Bronchial epithelial cell (primary cell): ENCODE data around the gene CHCHD4. TPM values are rescaled to one million over a fixed set of nuclear protein-coding genes. Genes with fewer than 3 reads are reported as not detected.
A peak's percentile ranks its signal among the peaks of the same experiment; 100 is the strongest.

ENCODE experiments used
- DNase-seq: peaks from one replicate; pipeline ENCODE4 v3.0.0-alpha.2; 2010; ENCODE audit warnings: low read depth
- FAIRE-seq: peaks from 2 replicates; lab custom pipeline; 2011; peaks lifted over from hg19 to GRCh38; lab: Jason Lieb, UNC
- H3K27me3 ChIP-seq: 2 replicates; pipeline ENCODE4 v1.5.1; 2011; ENCODE audit warnings: low read length; ENCODE audit not compliant: control insufficient read depth, insufficient read depth
- H3K36me3 ChIP-seq: 2 replicates; pipeline ENCODE4 v1.5.1; 2011; ENCODE audit warnings: low read length; ENCODE audit not compliant: control insufficient read depth, insufficient read depth
- H3K4me3 ChIP-seq: 2 replicates; pipeline ENCODE4 v1.5.1; 2011; ENCODE audit warnings: mild to moderate bottlenecking, low read depth, low read length, control low read depth
- CTCF ChIP-seq: IDR thresholded peaks from 2 replicates; pipeline ENCODE4 v1.5.1; 2011; ENCODE audit warnings: mild to moderate bottlenecking, moderate library complexity, low read length, control low read depth, inconsistent platforms; ENCODE audit not compliant: insufficient read depth, severe bottlenecking
- total RNA-seq: library from RNA; depleted of rRNA; stranded (reverse); fragments of >200 nt; gene quantifications from 2 replicates; pipeline ENCODE4 v1.2.1, GENCODE V29; 2014

CHCHD4 gene
- total RNA-seq, 1 donor from 2014 or later: 32.1 TPM

- TF ChIP-seq CTCF: no peak
- Histone ChIP-seq H3K27me3 (no peaks in the 10 kb centered on the region), H3K36me3 (peaks cover 26% of the 10 kb centered on the region), H3K4me3 (no peak overlapping the region)
- no peak for DNase-seq
- no peak for FAIRE-seq
Observed at GRCh38 chr3:14147617-14148016, 22.9 kb upstream of the CHCHD4 start.

GRCh38 chr3:14147066-14147435, 22.4 kb upstream of the CHCHD4 start:
- DNase-seq (no peak), FAIRE-seq (no peak)
- no peak overlapping the region for H3K4me3 ChIP-seq
- H3K36me3 ChIP-seq: peaks cover 24% of the 10 kb centered on the region
- H3K27me3 ChIP-seq: no peaks in the 10 kb centered on the region
- no peak for TF ChIP-seq CTCF

- Histone ChIP-seq H3K27me3 (no peaks in the 10 kb centered on the region), H3K36me3 (peaks cover 23% of the 10 kb centered on the region), H3K4me3 (no peak overlapping the region)
- DNase-seq (no peak), FAIRE-seq (peak; percentile 62)
- TF ChIP-seq CTCF: no peak
Observed at GRCh38 chr3:14146381-14147065, 21.9 kb upstream of the CHCHD4 start.

- Histone ChIP-seq H3K27me3 (no peaks in the 10 kb centered on the region), H3K36me3 (peaks cover 21% of the 10 kb centered on the region), H3K4me3 (no peak overlapping the region)
- DNase-seq (no peak), FAIRE-seq (peak; percentile 13)
- peak; percentile 14 for TF ChIP-seq CTCF
Observed at GRCh38 chr3:14145670-14146380, 21.2 kb upstream of the CHCHD4 start.

GRCh38 chr3:14145236-14145635, 20.6 kb upstream of the CHCHD4 start:
- no peak for TF ChIP-seq CTCF
- Histone ChIP-seq H3K27me3 (no peaks in the 10 kb centered on the region), H3K4me3 (no peak overlapping the region), H3K36me3 (peaks cover 21% of the 10 kb centered on the region)
- FAIRE-seq (no peak), DNase-seq (no peak)
